Measurements from ENCODE around the gene OR10A3.

The OR10A3 gene

GRCh38 chr11:7898666-7899283 is 42.7 kb downstream of the OR10A3 start:
- in situ Hi-C loops (cut with MboI; ENCODE audit: low pct_unique_long_range_greater_than_20kb, low sequenced_read_pairs): no loop called here
- DNase-seq: no peak

GRCh38 chr11:7896009-7896785 is 45.3 kb downstream of the OR10A3 start:
- in situ Hi-C loops (cut with MboI; ENCODE audit: low pct_unique_long_range_greater_than_20kb, low sequenced_read_pairs): no loop called here
- no peak for DNase-seq

GRCh38 chr11:7894251-7894650 is 47.3 kb downstream of the OR10A3 start:
- in situ Hi-C loops (cut with MboI; ENCODE audit: low pct_unique_long_range_greater_than_20kb, low sequenced_read_pairs): no loop called here
- no peak for DNase-seq

- DNase-seq: no peak
- in situ Hi-C loops (cut with MboI; ENCODE audit: low pct_unique_long_range_greater_than_20kb, low sequenced_read_pairs): no loop called here
Observed at GRCh38 chr11:7893796-7894195, 47.7 kb downstream of the OR10A3 start.

- in situ Hi-C loops (cut with MboI; ENCODE audit: low pct_unique_long_range_greater_than_20kb, low sequenced_read_pairs): no loop called here
- peak; percentile 65 for DNase-seq
Observed at GRCh38 chr11:7892840-7893254, 48.7 kb downstream of the OR10A3 start.

- no peak for DNase-seq
- in situ Hi-C loops (cut with MboI; ENCODE audit: low pct_unique_long_range_greater_than_20kb, low sequenced_read_pairs): no loop called here
Observed at GRCh38 chr11:7892059-7892699, 49.3 kb downstream of the OR10A3 start.

- DNase-seq: no peak
- in situ Hi-C loops (cut with MboI; ENCODE audit: low pct_unique_long_range_greater_than_20kb, low sequenced_read_pairs): no loop called here
Observed at GRCh38 chr11:7890417-7891172, 50.9 kb downstream of the OR10A3 start.

GRCh38 chr11:7889985-7890384 is 51.5 kb downstream of the OR10A3 start:
- DNase-seq: no peak
- in situ Hi-C loops (cut with MboI; ENCODE audit: low pct_unique_long_range_greater_than_20kb, low sequenced_read_pairs): no loop called here

Measured in KBM-7 (cell line).